HG03095 (cell line): ENCODE results near the gene SERPINA6.
"Not testable (repeated sequence)": the region's sequence is repeated elsewhere in the genome, so short reads cannot be mapped to it uniquely, and the experiment has no call there.

Source experiments
- ATAC-seq: cut with Tn5 transposase; IDR thresholded peaks from one replicate; pipeline ENCODE4 v1.9.1; 2021; ENCODE audit warnings: moderate library complexity; ENCODE audit not compliant: unreplicated experiment

SERPINA6 gene

GRCh38 chr14:94322648-94323570 is at the start of gene SERPINA6:
Gene SERPINA6 (minus strand): TSS chr14:94323336. CDS start chr14:94314648, 8,688 bp downstream.
- no peak for ATAC-seq

GRCh38 chr14:94372021-94372605 is 49.0 kb upstream of the SERPINA6 start:
- no peak for ATAC-seq

- ATAC-seq: no peak
Measured at GRCh38 chr14:94370524-94370910, 47.4 kb upstream of the SERPINA6 start.

- ATAC-seq: not testable (repeated sequence)
Measured at GRCh38 chr14:94369766-94370523, 46.8 kb upstream of the SERPINA6 start.

GRCh38 chr14:94368956-94369355 is 45.8 kb upstream of the SERPINA6 start:
- no peak for ATAC-seq

- no peak for ATAC-seq
Measured at GRCh38 chr14:94368243-94368590, 45.1 kb upstream of the SERPINA6 start.

- no peak for ATAC-seq
Measured at GRCh38 chr14:94367347-94368242, 44.5 kb upstream of the SERPINA6 start.

- ATAC-seq: no peak
Measured at GRCh38 chr14:94366146-94366915, 43.2 kb upstream of the SERPINA6 start, which contains the start of gene SERPINA2. Gene SERPINA2 (minus strand): TSS chr14:94366698.

- ATAC-seq: no peak
Measured at GRCh38 chr14:94365624-94366023, 42.5 kb upstream of the SERPINA6 start.

GRCh38 chr14:94364964-94365363 is 41.8 kb upstream of the SERPINA6 start:
- no peak for ATAC-seq

- ATAC-seq: no peak
Measured at GRCh38 chr14:94364037-94364436, 40.9 kb upstream of the SERPINA6 start.

- no peak for ATAC-seq
Measured at GRCh38 chr14:94363151-94363624, 40.1 kb upstream of the SERPINA6 start.

GRCh38 chr14:94362614-94363133 is 39.5 kb upstream of the SERPINA6 start:
- no peak for ATAC-seq

GRCh38 chr14:94361682-94362081 is 38.5 kb upstream of the SERPINA6 start:
- ATAC-seq: no peak

- ATAC-seq: no peak
Measured at GRCh38 chr14:94360945-94361565, 37.9 kb upstream of the SERPINA6 start.

- no peak for ATAC-seq
Measured at GRCh38 chr14:94357166-94357565, 34.0 kb upstream of the SERPINA6 start.

GRCh38 chr14:94356379-94357056 is 33.4 kb upstream of the SERPINA6 start:
- ATAC-seq: no peak

- ATAC-seq: no peak
Measured at GRCh38 chr14:94355191-94355794, 32.2 kb upstream of the SERPINA6 start.
